ENCODE results near the gene GRIK2.

GRIK2 gene

GRCh38 chr6:101853231-101854085, 459.9 kb downstream of the GRIK2 start:
- no peak for DNase-seq (ENCODE audit: low read depth in 2 of 3, low spot score in 2 of 3)

- DNase-seq (ENCODE audit: low read depth in 2 of 3, low spot score in 2 of 3) = no peak
Measured at GRCh38 chr6:101876431-101876830, 482.9 kb downstream of the GRIK2 start.

- DNase-seq (ENCODE audit: low read depth in 2 of 3, low spot score in 2 of 3) = no peak
Measured at GRCh38 chr6:101878554-101879276, 485.2 kb downstream of the GRIK2 start.

GRCh38 chr6:101879782-101880181, 486.3 kb downstream of the GRIK2 start:
- no peak for DNase-seq (ENCODE audit: low read depth in 2 of 3, low spot score in 2 of 3)

GRCh38 chr6:101883505-101883904, 490.0 kb downstream of the GRIK2 start:
- no peak for DNase-seq (ENCODE audit: low read depth in 2 of 3, low spot score in 2 of 3)

GRCh38 chr6:101887532-101887931, 494.0 kb downstream of the GRIK2 start:
- no peak for DNase-seq (ENCODE audit: low read depth in 2 of 3, low spot score in 2 of 3)

GRCh38 chr6:101907356-101908217, 514.1 kb downstream of the GRIK2 start:
- DNase-seq (ENCODE audit: low read depth in 2 of 3, low spot score in 2 of 3) = no peak

GRCh38 chr6:101909366-101909765, 515.9 kb downstream of the GRIK2 start:
- DNase-seq (ENCODE audit: low read depth in 2 of 3, low spot score in 2 of 3) = no peak

- DNase-seq (ENCODE audit: low read depth in 2 of 3, low spot score in 2 of 3) = no peak
Measured at GRCh38 chr6:101912311-101912710, 518.8 kb downstream of the GRIK2 start.

- DNase-seq (ENCODE audit: low read depth in 2 of 3, low spot score in 2 of 3) = no peak
Measured at GRCh38 chr6:101918471-101918870, 525.0 kb downstream of the GRIK2 start.

- no peak for DNase-seq (ENCODE audit: low read depth in 2 of 3, low spot score in 2 of 3)
Measured at GRCh38 chr6:101921829-101922450, 528.4 kb downstream of the GRIK2 start.

GRCh38 chr6:101926149-101926925, 532.8 kb downstream of the GRIK2 start:
- DNase-seq (ENCODE audit: low read depth in 2 of 3, low spot score in 2 of 3) = no peak

- DNase-seq (ENCODE audit: low read depth in 2 of 3, low spot score in 2 of 3) = no peak
Measured at GRCh38 chr6:101931766-101932165, 538.3 kb downstream of the GRIK2 start.

GRCh38 chr6:101932704-101933103, 539.2 kb downstream of the GRIK2 start:
- no peak for DNase-seq (ENCODE audit: low read depth in 2 of 3, low spot score in 2 of 3)

- DNase-seq (ENCODE audit: low read depth in 2 of 3, low spot score in 2 of 3) = no peak
Measured at GRCh38 chr6:101935732-101936131, 542.2 kb downstream of the GRIK2 start.

GRCh38 chr6:101936516-101936915, 543.0 kb downstream of the GRIK2 start:
- no peak for DNase-seq (ENCODE audit: low read depth in 2 of 3, low spot score in 2 of 3)

GRCh38 chr6:101937108-101937507, 543.6 kb downstream of the GRIK2 start:
- no peak for DNase-seq (ENCODE audit: low read depth in 2 of 3, low spot score in 2 of 3)

GRCh38 chr6:101940391-101940790, 546.9 kb downstream of the GRIK2 start:
- no peak for DNase-seq (ENCODE audit: low read depth in 2 of 3, low spot score in 2 of 3)

- DNase-seq (ENCODE audit: low read depth in 2 of 3, low spot score in 2 of 3) = no peak
Measured at GRCh38 chr6:101956961-101957360, 563.5 kb downstream of the GRIK2 start.

- no peak for DNase-seq (ENCODE audit: low read depth in 2 of 3, low spot score in 2 of 3)
Measured at GRCh38 chr6:101961357-101961756, 567.8 kb downstream of the GRIK2 start.
